Measurements from ENCODE around the gene HS1BP3. TPM values are rescaled to one million over a fixed set of nuclear protein-coding genes. Genes with fewer than 3 reads are reported as not detected.

HS1BP3 gene
- total and polyA plus RNA-seq, 2 of the 13 experiments (the other 11 are each of a cell fraction or from before 2014, with no cell fraction given), result 15.2 to 22.0 TPM

- FAIRE-seq (no peak), ATAC-seq (no peak), DNase-seq (ENCODE audit: low spot score) (no peak)
- Histone ChIP-seq H3K27ac (ENCODE audit: extremely low read length, insufficient read depth, low read length) (peak overlapping the region; percentile 95), H4K20me1 (ENCODE audit: insufficient read depth, low read length) (no peaks in the 10 kb centered on the region), H3K9ac (ENCODE audit: insufficient read depth, low read depth, low read length) (peak overlapping the region; percentile 61), H3K4me2 (ENCODE audit: low read depth, low read length) (no peak overlapping the region), H3K36me3 (replicated peaks in 1 of 2; ENCODE audit: control insufficient read depth in 1 of 2, insufficient read depth in 2 of 2, low read length in 2 of 2) (peaks cover 0 to 4% of the 10 kb centered on the region in 2 experiments; a peak in 3 of 5 replicates), H3K27me3 (ENCODE audit: control insufficient read depth in 1 of 2, insufficient read depth in 2 of 2, low read length in 2 of 2) (no peaks in the 10 kb centered on the region), H3K4me1 (ENCODE audit: insufficient read depth, low read length) (peaks cover 74% of the 10 kb centered on the region), H2AFZ (ENCODE audit: low read length) (no peak overlapping the region), H3K79me2 (ENCODE audit: insufficient read depth, low read length) (no peaks in the 10 kb centered on the region), H3K4me3 (replicated peaks in 1 of 3; ENCODE audit: insufficient read depth in 1 of 3, low read depth in 2 of 3, low read length in 3 of 3) (no peak overlapping the region), H3K9me3 (ENCODE audit: low read length) (no peaks in the 10 kb centered on the region)
- ChIA-PET POLR2A (interaction anchor here (0.8 to 7.9 kb wide), 14 partner anchors 10 to 177 kb away, joined by 3 to 153 read pairs (median 14); partner anchors contain the start of genes HS1BP3 and RHOB), CTCF (ENCODE audit: low intra/inter-chr PET ratio, low total read pairs) (no interaction called here)
- intact Hi-C loops (cut with micrococcal nuclease; ENCODE audit: unreplicated experiment) (no loop called here), in situ Hi-C loops (cut with HindIII; ENCODE audit: extremely low pct_ligation_motif_present, low pct_unique_long_range_greater_than_20kb) (no loop called here)
- TF ChIP-seq ZNF432 (CRISPR knock-in tag; IDR thresholded peaks at IDR 0.05; ENCODE audit: borderline replicate concordance) (no peak), ZNF75D (CRISPR knock-in tag; IDR thresholded peaks at IDR 0.05; ENCODE audit: borderline replicate concordance) (peak; percentile 36; the same call in 1 of the 2 replicates)
- TF ChIP-seq, protein P1, sequence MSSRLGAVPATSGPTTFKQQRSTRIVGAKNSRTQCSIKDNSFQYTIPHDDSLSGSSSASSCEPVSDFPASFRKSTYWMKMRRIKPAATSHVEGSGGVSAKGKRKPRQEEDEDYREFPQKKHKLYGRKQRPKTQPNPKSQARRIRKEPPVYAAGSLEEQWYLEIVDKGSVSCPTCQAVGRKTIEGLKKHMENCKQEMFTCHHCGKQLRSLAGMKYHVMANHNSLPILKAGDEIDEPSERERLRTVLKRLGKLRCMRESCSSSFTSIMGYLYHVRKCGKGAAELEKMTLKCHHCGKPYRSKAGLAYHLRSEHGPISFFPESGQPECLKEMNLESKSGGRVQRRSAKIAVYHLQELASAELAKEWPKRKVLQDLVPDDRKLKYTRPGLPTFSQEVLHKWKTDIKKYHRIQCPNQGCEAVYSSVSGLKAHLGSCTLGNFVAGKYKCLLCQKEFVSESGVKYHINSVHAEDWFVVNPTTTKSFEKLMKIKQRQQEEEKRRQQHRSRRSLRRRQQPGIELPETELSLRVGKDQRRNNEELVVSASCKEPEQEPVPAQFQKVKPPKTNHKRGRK (CRISPR knock-in tag; IDR thresholded peaks at IDR 0.05), result no peak
- WGBS (ENCODE audit: low lambda C conversion rate), result 100% methylated on average over 4 of the region's 4 CpGs
- no TSS peak for BruUV-seq (replicated peaks)
Measured at GRCh38 chr2:20616341-20616871, 34.5 kb downstream of the HS1BP3 start.

- H3K9ac ChIP-seq (ENCODE audit: insufficient read depth, low read depth, low read length), result peak overlapping the region; percentile 61
- H3K4me1 ChIP-seq (ENCODE audit: insufficient read depth, low read length), result peaks cover 82% of the 10 kb centered on the region
- no peaks in the 10 kb centered on the region for H4K20me1 ChIP-seq (ENCODE audit: insufficient read depth, low read length)
- no peaks in the 10 kb centered on the region for H3K9me3 ChIP-seq (ENCODE audit: low read length)
- H3K27me3 ChIP-seq (ENCODE audit: control insufficient read depth in 1 of 2, insufficient read depth in 2 of 2, low read length in 2 of 2), result no peaks in the 10 kb centered on the region
- POLR2A ChIA-PET, result interaction anchor here (0.8 to 7.9 kb wide), 11 partner anchors 10 to 171 kb away, joined by 3 to 153 read pairs (median 8); partner anchors contain the start of genes HS1BP3 and RHOB
- ATAC-seq, result peak; percentile 11
- WGBS (ENCODE audit: low lambda C conversion rate), result 44% methylated on average over 8 of the region's 9 CpGs
- H2AFZ ChIP-seq (ENCODE audit: low read length), result no peak overlapping the region
- H3K4me3 ChIP-seq (replicated peaks in 1 of 3; ENCODE audit: insufficient read depth in 1 of 3, low read depth in 2 of 3, low read length in 3 of 3), result no peak overlapping the region
- H3K79me2 ChIP-seq (ENCODE audit: insufficient read depth, low read length), result no peaks in the 10 kb centered on the region
- peak overlapping the region; percentile 95 for H3K27ac ChIP-seq (ENCODE audit: extremely low read length, insufficient read depth, low read length)
- BruUV-seq (replicated peaks), result no TSS peak
- no peaks in the 10 kb centered on the region; a peak in 1 of 5 replicates for H3K36me3 ChIP-seq (replicated peaks in 1 of 2; ENCODE audit: control insufficient read depth in 1 of 2, insufficient read depth in 2 of 2, low read length in 2 of 2)
- CTCF ChIA-PET (ENCODE audit: low intra/inter-chr PET ratio, low total read pairs), result no interaction called here
- in situ Hi-C loops (cut with HindIII; ENCODE audit: extremely low pct_ligation_motif_present, low pct_unique_long_range_greater_than_20kb) (no loop called here), intact Hi-C loops (cut with micrococcal nuclease; ENCODE audit: unreplicated experiment) (no loop called here)
- no peak for FAIRE-seq
- DNase-seq (ENCODE audit: low spot score), result peak; percentile 71
- H3K4me2 ChIP-seq (ENCODE audit: low read depth, low read length), result peak overlapping the region; percentile 20
- TF ChIP-seq LCORL (IDR thresholded peaks at IDR 0.05) (no peak), LCORL (CRISPR knock-in tag; IDR thresholded peaks at IDR 0.05) (peak; percentile 66), TCF12 (IDR thresholded peaks at IDR 0.05) (no peak), TCF12 (CRISPR knock-in tag; IDR thresholded peaks at IDR 0.05) (0 out of 2 replicates have a peak, but pooled peaks have one; percentile 53), SKI (IDR thresholded peaks at IDR 0.05; ENCODE audit: partially characterized antibody) (peak; percentile 67), ZNF563 (CRISPR knock-in tag; IDR thresholded peaks at IDR 0.05) (peak; percentile 29; the same call in 1 of the 2 replicates), MED13 (CRISPR knock-in tag; IDR thresholded peaks at IDR 0.05) (no peak), RAD21 (CRISPR knock-in tag; IDR thresholded peaks at IDR 0.05) (0 out of 2 replicates have a peak, but pooled peaks have one; percentile 20), NCOR1 (IDR thresholded peaks at IDR 0.05; ENCODE audit: borderline replicate concordance, low read length) (peak; percentile 58; the same call in 1 of the 2 replicates), ADNP (CRISPR knock-in tag; IDR thresholded peaks at IDR 0.05) (no peak), TAF15 (IDR thresholded peaks at IDR 0.05; ENCODE audit: low read depth, low read length, poor library complexity, severe bottlenecking) (no peak)
- TF ChIP-seq, protein P2, sequence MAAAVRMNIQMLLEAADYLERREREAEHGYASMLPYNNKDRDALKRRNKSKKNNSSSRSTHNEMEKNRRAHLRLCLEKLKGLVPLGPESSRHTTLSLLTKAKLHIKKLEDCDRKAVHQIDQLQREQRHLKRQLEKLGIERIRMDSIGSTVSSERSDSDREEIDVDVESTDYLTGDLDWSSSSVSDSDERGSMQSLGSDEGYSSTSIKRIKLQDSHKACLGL (CRISPR knock-in tag; IDR thresholded peaks at IDR 0.05), result peak; percentile 62; the same call in 1 of the 2 replicates
Measured at GRCh38 chr2:20615466-20616241, 35.2 kb downstream of the HS1BP3 start.

All from HepG2 (cell line).